H9 (cell line): ENCODE measurements around the gene PDE8A. TPM values are rescaled to one million over a fixed set of nuclear protein-coding genes. Genes with fewer than 3 reads are reported as not detected.

Experiments
- DNase-seq: peaks from one replicate; pipeline ENCODE4 v3.0.0-alpha.2; 2017
- H2AFZ ChIP-seq: one replicate; pipeline ENCODE4 v1.6.1; 2013; ENCODE audit warnings: mild to moderate bottlenecking, low read length, control low read depth, moderate library complexity
- H2AK5ac ChIP-seq: 2 replicates; pipeline ENCODE4 v1.6.1; 2013; ENCODE audit warnings: low read length, control low read depth, mixed read lengths; ENCODE audit not compliant: insufficient read length
- H2BK120ac ChIP-seq: one replicate; pipeline ENCODE4 v1.6.1; 2013; ENCODE audit warnings: low read depth, mild to moderate bottlenecking, low read length, control low read depth, inconsistent platforms; ENCODE audit not compliant: poor library complexity, severe bottlenecking
- H2BK12ac ChIP-seq: 2 replicates; pipeline ENCODE4 v1.6.1; 2013; ENCODE audit warnings: low read length, control low read depth, mixed read lengths, low read depth; ENCODE audit not compliant: insufficient read length
- H2BK15ac ChIP-seq: 2 replicates; pipeline ENCODE4 v1.6.1; 2013; ENCODE audit warnings: low read depth, low read length, control low read depth
- H2BK20ac ChIP-seq: one replicate; pipeline ENCODE4 v1.6.1; 2013; ENCODE audit warnings: low read depth, mild to moderate bottlenecking, low read length, control low read depth, inconsistent platforms; ENCODE audit not compliant: poor library complexity, severe bottlenecking
- H2BK5ac ChIP-seq: 2 replicates; pipeline ENCODE4 v1.6.1; 2013; ENCODE audit warnings: low read length, control low read depth, mixed read lengths; ENCODE audit not compliant: insufficient read length
- H3K14ac ChIP-seq: 2 replicates; pipeline ENCODE4 v1.6.1; 2013; ENCODE audit warnings: low read length, control low read depth; ENCODE audit not compliant: insufficient read depth
- H3K18ac ChIP-seq: 2 replicates; pipeline ENCODE4 v1.6.1; 2013; ENCODE audit warnings: low read depth, mild to moderate bottlenecking, mixed read lengths, low read length, control low read depth; ENCODE audit not compliant: insufficient read length
- H3K23ac ChIP-seq: 2 replicates; pipeline ENCODE4 v1.6.1; 2013; ENCODE audit warnings: low read length, control low read depth, mixed read lengths, low read depth; ENCODE audit not compliant: insufficient read length
- H3K23me2 ChIP-seq: 2 replicates; pipeline ENCODE4 v1.6.1; 2013; ENCODE audit warnings: low read depth, mild to moderate bottlenecking, mixed read lengths, low read length, control low read depth; ENCODE audit not compliant: insufficient read length, poor library complexity, severe bottlenecking
- H3K27ac ChIP-seq: 2 replicates; pipeline ENCODE4 v1.5.1; 2013; ENCODE audit warnings: low read length, control low read depth, mixed read lengths, low read depth; ENCODE audit not compliant: insufficient read length
- H3K27me3 ChIP-seq: 2 replicates; pipeline ENCODE4 v1.6.1; 2013; ENCODE audit warnings: low read length, control low read depth, inconsistent platforms; ENCODE audit not compliant: insufficient read depth
- H3K4ac ChIP-seq: 2 replicates; pipeline ENCODE4 v1.6.1; 2013; ENCODE audit warnings: low read depth, mild to moderate bottlenecking, control low read depth, inconsistent platforms, low read length, moderate library complexity
- H3K4me1 ChIP-seq: 2 replicates; pipeline ENCODE4 v1.6.1; 2013; ENCODE audit warnings: low read length, control low read depth, inconsistent platforms; ENCODE audit not compliant: insufficient read depth
- H3K4me2 ChIP-seq: 2 replicates; pipeline ENCODE4 v1.6.1; 2013; ENCODE audit warnings: low read length, control low read depth, mixed read lengths; ENCODE audit not compliant: insufficient read length, insufficient read depth
- H3K56ac ChIP-seq: 2 replicates; pipeline ENCODE4 v1.6.1; 2013; ENCODE audit warnings: low read depth, mild to moderate bottlenecking, mixed read lengths, low read length, control low read depth; ENCODE audit not compliant: insufficient read length
- H3K79me1 ChIP-seq: 2 replicates; pipeline ENCODE4 v1.6.1; 2013; ENCODE audit warnings: low read depth, mild to moderate bottlenecking, moderate library complexity, low read length, control low read depth, inconsistent platforms; ENCODE audit not compliant: insufficient read depth, poor library complexity, severe bottlenecking
- H3K79me2 ChIP-seq: 2 replicates; pipeline ENCODE4 v1.6.1; 2013; ENCODE audit warnings: low read length, control low read depth, inconsistent platforms; ENCODE audit not compliant: insufficient read depth
- H3K9ac ChIP-seq: 2 replicates; pipeline ENCODE4 v1.6.1; 2013; ENCODE audit warnings: low read length, control low read depth, mixed read lengths; ENCODE audit not compliant: insufficient read length; ENCODE audit errors: extremely low read depth
- H3K9me3 ChIP-seq: one replicate; pipeline ENCODE4 v1.6.1; 2013; ENCODE audit warnings: low read depth, low read length, inconsistent platforms; ENCODE audit not compliant: control insufficient read depth
- H3T11ph ChIP-seq: one replicate; pipeline ENCODE4 v1.6.1; 2013; ENCODE audit warnings: mild to moderate bottlenecking, low read length, control low read depth, inconsistent platforms
- H4K20me1 ChIP-seq: one replicate; pipeline ENCODE4 v1.6.1; 2013; ENCODE audit not compliant: control insufficient read depth, insufficient read length, insufficient read depth
- H4K5ac ChIP-seq: 2 replicates; pipeline ENCODE4 v1.6.1; 2013; ENCODE audit warnings: low read depth, mild to moderate bottlenecking, mixed read lengths, low read length, control low read depth; ENCODE audit not compliant: insufficient read length
- H4K8ac ChIP-seq: replicated peaks from 2 replicates; pipeline ENCODE4 v1.6.1; 2013; ENCODE audit warnings: low read length, control low read depth, mixed read lengths, low read depth; ENCODE audit not compliant: insufficient read length
- H4K91ac ChIP-seq: 2 replicates; pipeline ENCODE4 v1.6.1; 2013; ENCODE audit warnings: low read depth, mild to moderate bottlenecking, moderate library complexity, mixed read lengths, low read length, control low read depth; ENCODE audit not compliant: insufficient read length
- H3K27ac Mint-ChIP-seq, 3 experiments: 2 replicates in 2 of 3; 3 replicates in 1 of 3; pipeline ENCODE4 v1.8.0; 2020 to 2021; ENCODE audit warnings: mixed read lengths in 3 of 3, mild to moderate bottlenecking in 1 of 3, moderate library complexity in 1 of 3
- H3K27me3 Mint-ChIP-seq: 2 replicates; pipeline ENCODE4 v1.8.0; 2021; ENCODE audit warnings: low read depth, mild to moderate bottlenecking, moderate library complexity, mixed read lengths
- H3K36me3 Mint-ChIP-seq, 3 experiments: 2 replicates in 2 of 3; 3 replicates in 1 of 3; pipeline ENCODE4 v1.8.0; 2020 to 2021; ENCODE audit warnings: low read depth in 3 of 3, mixed read lengths in 3 of 3; ENCODE audit not compliant: insufficient read depth in 1 of 3
- H3K4me1 Mint-ChIP-seq, 2 experiments: 2 replicates each; pipeline ENCODE4 v1.8.0; 2020; ENCODE audit warnings: mixed read lengths in 2 of 2
- H3K4me3 Mint-ChIP-seq, 2 experiments: 2 replicates in 1 of 2; 3 replicates in 1 of 2; pipeline ENCODE4 v1.8.0; 2020 to 2021; ENCODE audit warnings: mild to moderate bottlenecking in 2 of 2, mixed read lengths in 2 of 2, moderate library complexity in 1 of 2
- H3K9me3 Mint-ChIP-seq, 2 experiments: 2 replicates in 1 of 2; 3 replicates in 1 of 2; pipeline ENCODE4 v1.8.0; 2020; ENCODE audit warnings: mild to moderate bottlenecking in 2 of 2, mixed read lengths in 2 of 2, moderate library complexity in 1 of 2
- CTCF ChIP-seq: fragments of 200-600 bp; sonication (generic); conservative IDR thresholded peaks from 3 replicates; pipeline ENCODE4 v1.8.0; 2021; ENCODE audit warnings: antibody characterized with exemption, mild to moderate bottlenecking
- total RNA-seq: library from RNA; stranded (reverse); gene quantifications from 2 replicates; pipeline ENCODE4 v1.2.1, GENCODE V29; 2021

Gene PDE8A
- total RNA-seq, 1 experiment from 2014 or later, result 9.3 TPM

- H3K4me1 Mint-ChIP-seq, result peaks cover 11 to 15% of the 10 kb centered on the region in 2 experiments
- Histone ChIP-seq H3K9ac (no peak overlapping the region), H3T11ph (no peak overlapping the region), H3K23ac (no peak overlapping the region), H3K18ac (no peak overlapping the region), H4K5ac (no peak overlapping the region), H2BK5ac (no peak overlapping the region), H3K27ac (no peak overlapping the region), H2BK120ac (no peak overlapping the region), H4K20me1 (no peaks in the 10 kb centered on the region), H2AFZ (no peak overlapping the region), H3K14ac (no peak overlapping the region), H3K56ac (no peak overlapping the region), H3K23me2 (no peaks in the 10 kb centered on the region), H4K91ac (no peak overlapping the region), H2AK5ac (no peak overlapping the region), H3K4me2 (no peak overlapping the region), H3K4me1 (no peaks in the 10 kb centered on the region), H4K8ac (no peak overlapping the region), H3K27me3 (no peaks in the 10 kb centered on the region), H2BK15ac (no peak overlapping the region), H2BK20ac (no peak overlapping the region), H3K4ac (no peak overlapping the region), H2BK12ac (no peak overlapping the region), H3K79me2 (no peaks in the 10 kb centered on the region), H3K9me3 (no peaks in the 10 kb centered on the region), H3K79me1 (no peaks in the 10 kb centered on the region)
- H3K4me3 Mint-ChIP-seq, result no peak overlapping the region
- H3K27me3 Mint-ChIP-seq, result no peaks in the 10 kb centered on the region
- no peaks in the 10 kb centered on the region for H3K9me3 Mint-ChIP-seq
- no peak overlapping the region for H3K27ac Mint-ChIP-seq
- H3K36me3 Mint-ChIP-seq, result no peaks in the 10 kb centered on the region
- DNase-seq, result no peak
- TF ChIP-seq CTCF, result no peak
Measured at GRCh38 chr15:85010071-85010385, 28.4 kb downstream of the PDE8A start.
